ENCODE measurements around the gene PHETA1.

DNA sequence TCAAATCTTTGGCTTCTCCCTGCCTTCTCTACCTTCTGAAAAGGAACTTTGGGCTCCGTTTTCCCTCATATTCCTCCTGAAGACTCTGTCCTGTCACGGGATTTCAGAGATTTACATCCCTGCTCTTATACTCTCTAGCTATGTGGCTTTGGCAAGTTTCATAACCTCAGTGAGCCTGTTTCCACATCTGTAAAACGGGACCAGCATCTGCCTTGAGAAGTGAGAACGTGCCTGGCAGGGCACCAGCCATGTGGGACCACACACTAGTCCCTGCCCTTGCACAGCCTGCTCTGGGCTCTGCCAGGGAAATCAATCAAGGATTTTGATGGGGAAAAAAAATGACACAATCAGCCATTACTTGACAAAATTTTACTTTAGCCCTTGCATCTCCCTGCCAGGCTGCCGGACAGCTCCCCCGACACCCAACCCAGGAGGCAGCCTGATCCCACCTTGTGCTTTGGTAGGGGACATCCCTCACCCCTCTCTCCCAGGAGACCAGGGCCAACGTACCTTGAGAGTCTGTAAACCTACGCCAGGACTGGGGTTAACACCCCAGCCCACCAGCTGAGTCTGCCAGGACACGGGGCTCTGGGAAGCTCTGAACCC lies 8.5 kb downstream of the PHETA1 start:
- TF ChIP-seq, protein P1, sequence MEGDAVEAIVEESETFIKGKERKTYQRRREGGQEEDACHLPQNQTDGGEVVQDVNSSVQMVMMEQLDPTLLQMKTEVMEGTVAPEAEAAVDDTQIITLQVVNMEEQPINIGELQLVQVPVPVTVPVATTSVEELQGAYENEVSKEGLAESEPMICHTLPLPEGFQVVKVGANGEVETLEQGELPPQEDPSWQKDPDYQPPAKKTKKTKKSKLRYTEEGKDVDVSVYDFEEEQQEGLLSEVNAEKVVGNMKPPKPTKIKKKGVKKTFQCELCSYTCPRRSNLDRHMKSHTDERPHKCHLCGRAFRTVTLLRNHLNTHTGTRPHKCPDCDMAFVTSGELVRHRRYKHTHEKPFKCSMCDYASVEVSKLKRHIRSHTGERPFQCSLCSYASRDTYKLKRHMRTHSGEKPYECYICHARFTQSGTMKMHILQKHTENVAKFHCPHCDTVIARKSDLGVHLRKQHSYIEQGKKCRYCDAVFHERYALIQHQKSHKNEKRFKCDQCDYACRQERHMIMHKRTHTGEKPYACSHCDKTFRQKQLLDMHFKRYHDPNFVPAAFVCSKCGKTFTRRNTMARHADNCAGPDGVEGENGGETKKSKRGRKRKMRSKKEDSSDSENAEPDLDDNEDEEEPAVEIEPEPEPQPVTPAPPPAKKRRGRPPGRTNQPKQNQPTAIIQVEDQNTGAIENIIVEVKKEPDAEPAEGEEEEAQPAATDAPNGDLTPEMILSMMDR (IDR thresholded peaks at IDR 0.05), result no peak
- no peak for TF ChIP-seq TCF7L2 (IDR thresholded peaks at IDR 0.05; ENCODE audit: low read depth, low read length)

All from Panc1 (cell line).